HepG2 (cell line): ENCODE data around the gene SCYGR6. TPM values are rescaled to one million over a fixed set of nuclear protein-coding genes. Genes with fewer than 3 reads are reported as not detected.

Experiments
- CENPT ChIP-seq: sonication (generic); formaldehyde crosslinking; IDR thresholded peaks from 2 replicates; pipeline ENCODE4 v1.8.0; 2022; ENCODE audit warnings: low read depth, mild to moderate bottlenecking, moderate library complexity, missing genetic modification reagents
- DBP ChIP-seq: sonication (generic); formaldehyde crosslinking; IDR thresholded peaks from 2 replicates; pipeline ENCODE4 v1.4.0; 2020; ENCODE audit warnings: missing genetic modification reagents; ENCODE audit errors: not compliant biosample characterization
- DR1 ChIP-seq: sonication (generic); formaldehyde crosslinking; IDR thresholded peaks from 2 replicates; pipeline ENCODE4 v1.8.0; 2021; ENCODE audit warnings: mild to moderate bottlenecking, missing genetic modification reagents, inconsistent platforms
- GRHL1 ChIP-seq: sonication (generic); formaldehyde crosslinking; conservative IDR thresholded peaks from 2 replicates; pipeline ENCODE4 v1.8.0; 2022; ENCODE audit warnings: missing genetic modification reagents
- HNF4A ChIP-seq: sonication (generic); formaldehyde crosslinking; IDR thresholded peaks from 2 replicates; pipeline ENCODE4 v1.4.0; 2020; ENCODE audit warnings: missing genetic modification reagents
- MEIS2 ChIP-seq: sonication (generic); formaldehyde crosslinking; IDR thresholded peaks from 2 replicates; pipeline ENCODE4 v1.9.0; 2021; ENCODE audit warnings: mild to moderate bottlenecking, missing genetic modification reagents
- PHF20 ChIP-seq: sonication (generic); formaldehyde crosslinking; IDR thresholded peaks from 2 replicates; pipeline ENCODE4 v1.5.0; 2020; ENCODE audit warnings: mild to moderate bottlenecking, missing genetic modification reagents
- SMAD3 ChIP-seq: sonication (generic); formaldehyde crosslinking; IDR thresholded peaks from 2 replicates; pipeline ENCODE4 v1.4.0; 2020; ENCODE audit warnings: missing genetic modification reagents
- TARDBP ChIP-seq: sonication (generic); formaldehyde crosslinking; IDR thresholded peaks from 2 replicates; pipeline ENCODE4 v1.8.0; 2022; ENCODE audit warnings: mild to moderate bottlenecking, missing genetic modification reagents
- TCF12 ChIP-seq, 2 experiments: fragments of 450-650 bp in 1 of 2; sonication (generic) in 1 of 2; formaldehyde crosslinking in 1 of 2; IDR thresholded peaks; 2 replicates each; pipeline versions ENCODE4 v1.6.1 to v1.8.0; 2017 to 2022; ENCODE audit warnings: antibody characterized with exemption in 1 of 2, mild to moderate bottlenecking in 1 of 2, missing genetic modification reagents in 1 of 2, moderate library complexity in 1 of 2
- YEATS2 ChIP-seq: sonication (generic); formaldehyde crosslinking; IDR thresholded peaks from 2 replicates; pipeline ENCODE4 v1.4.0; 2020; ENCODE audit warnings: missing genetic modification reagents, borderline replicate concordance
- ZNF234 ChIP-seq: sonication (generic); formaldehyde crosslinking; conservative IDR thresholded peaks from 2 replicates; pipeline ENCODE4 v1.5.1; 2020; ENCODE audit warnings: mild to moderate bottlenecking, missing genetic modification reagents
- ZNF24 ChIP-seq: fragments of 450-650 bp; IDR thresholded peaks from 2 replicates; pipeline ENCODE4 v1.6.1; 2017; ENCODE audit warnings: antibody characterized with exemption, mild to moderate bottlenecking
- ZNF333 ChIP-seq: sonication (generic); formaldehyde crosslinking; IDR thresholded peaks from 2 replicates; pipeline ENCODE4 v1.4.0; 2020; ENCODE audit warnings: mild to moderate bottlenecking, missing genetic modification reagents, borderline replicate concordance
- ZNF451 ChIP-seq: sonication (generic); formaldehyde crosslinking; IDR thresholded peaks from 2 replicates; pipeline ENCODE4 v1.5.0; 2020; ENCODE audit warnings: mild to moderate bottlenecking, missing genetic modification reagents
- ZNF777 ChIP-seq: sonication (generic); formaldehyde crosslinking; IDR thresholded peaks from 2 replicates; pipeline ENCODE4 v1.4.0; 2020; ENCODE audit warnings: missing genetic modification reagents
- ZNF891 ChIP-seq: sonication (generic); formaldehyde crosslinking; IDR thresholded peaks from 2 replicates; pipeline ENCODE4 v1.5.0; 2020; ENCODE audit warnings: mild to moderate bottlenecking, missing genetic modification reagents
- polyA plus RNA-seq, 8 experiments: library from polyadenylated mRNA; depleted of rRNA in 3 of 8; stranded (reverse) in 7 of 8; unstranded in 1 of 8; fragments of >200 nt; fragmentation: Illumina TruSeq in 4 of 8; extraction: Trizol in 4 of 8; gene quantifications; 2 replicates each; pipeline versions ENCODE4 v1.2.1 to v1.2.3, GENCODE V29; 2011 to 2016; ENCODE audit warnings: low read depth in 4 of 8, missing spikeins in 1 of 8, mixed read lengths in 1 of 8; ENCODE audit not compliant: insufficient read depth in 1 of 8
- total RNA-seq, 5 experiments: library from RNA; depleted of rRNA; stranded (reverse); fragments of >200 nt; fragmentation: Illumina TruSeq; extraction: Trizol; gene quantifications; 2 replicates each; pipeline ENCODE4 v1.2.3, GENCODE V29; 2016; ENCODE audit warnings: low read depth in 1 of 5
- TF ChIP-seq, protein P1 (sequence below): sonication (generic); formaldehyde crosslinking; IDR thresholded peaks from 2 replicates; pipeline ENCODE4 v1.4.0; 2020; ENCODE audit warnings: missing genetic modification reagents
- TF ChIP-seq, protein P2 (sequence below): IDR thresholded peaks from 2 replicates; pipeline ENCODE4 v1.6.1; 2016; ENCODE audit warnings: missing genetic modification reagents, missing compliant biosample characterization
- TF ChIP-seq, protein P3 (sequence below): sonication (generic); formaldehyde crosslinking; IDR thresholded peaks from 2 replicates; pipeline ENCODE4 v1.8.1; 2023; ENCODE audit warnings: mild to moderate bottlenecking, missing genetic modification reagents, borderline replicate concordance
- TF ChIP-seq, protein P4 (sequence below): sonication (generic); formaldehyde crosslinking; IDR thresholded peaks from 2 replicates; pipeline ENCODE4 v1.4.0; 2020; ENCODE audit warnings: missing genetic modification reagents

Gene SCYGR6
- total and polyA plus RNA-seq, 2 of the 13 experiments (the other 11 are each of a cell fraction or from before 2014, with no cell fraction given): not detected

- TF ChIP-seq ZNF451: no peak
- TF ChIP-seq, protein P1, sequence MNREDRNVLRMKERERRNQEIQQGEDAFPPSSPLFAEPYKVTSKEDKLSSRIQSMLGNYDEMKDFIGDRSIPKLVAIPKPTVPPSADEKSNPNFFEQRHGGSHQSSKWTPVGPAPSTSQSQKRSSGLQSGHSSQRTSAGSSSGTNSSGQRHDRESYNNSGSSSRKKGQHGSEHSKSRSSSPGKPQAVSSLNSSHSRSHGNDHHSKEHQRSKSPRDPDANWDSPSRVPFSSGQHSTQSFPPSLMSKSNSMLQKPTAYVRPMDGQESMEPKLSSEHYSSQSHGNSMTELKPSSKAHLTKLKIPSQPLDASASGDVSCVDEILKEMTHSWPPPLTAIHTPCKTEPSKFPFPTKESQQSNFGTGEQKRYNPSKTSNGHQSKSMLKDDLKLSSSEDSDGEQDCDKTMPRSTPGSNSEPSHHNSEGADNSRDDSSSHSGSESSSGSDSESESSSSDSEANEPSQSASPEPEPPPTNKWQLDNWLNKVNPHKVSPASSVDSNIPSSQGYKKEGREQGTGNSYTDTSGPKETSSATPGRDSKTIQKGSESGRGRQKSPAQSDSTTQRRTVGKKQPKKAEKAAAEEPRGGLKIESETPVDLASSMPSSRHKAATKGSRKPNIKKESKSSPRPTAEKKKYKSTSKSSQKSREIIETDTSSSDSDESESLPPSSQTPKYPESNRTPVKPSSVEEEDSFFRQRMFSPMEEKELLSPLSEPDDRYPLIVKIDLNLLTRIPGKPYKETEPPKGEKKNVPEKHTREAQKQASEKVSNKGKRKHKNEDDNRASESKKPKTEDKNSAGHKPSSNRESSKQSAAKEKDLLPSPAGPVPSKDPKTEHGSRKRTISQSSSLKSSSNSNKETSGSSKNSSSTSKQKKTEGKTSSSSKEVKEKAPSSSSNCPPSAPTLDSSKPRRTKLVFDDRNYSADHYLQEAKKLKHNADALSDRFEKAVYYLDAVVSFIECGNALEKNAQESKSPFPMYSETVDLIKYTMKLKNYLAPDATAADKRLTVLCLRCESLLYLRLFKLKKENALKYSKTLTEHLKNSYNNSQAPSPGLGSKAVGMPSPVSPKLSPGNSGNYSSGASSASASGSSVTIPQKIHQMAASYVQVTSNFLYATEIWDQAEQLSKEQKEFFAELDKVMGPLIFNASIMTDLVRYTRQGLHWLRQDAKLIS (CRISPR knock-in tag): no peak
- peak; percentile 80 for TF ChIP-seq ZNF891
- TF ChIP-seq, protein P2, sequence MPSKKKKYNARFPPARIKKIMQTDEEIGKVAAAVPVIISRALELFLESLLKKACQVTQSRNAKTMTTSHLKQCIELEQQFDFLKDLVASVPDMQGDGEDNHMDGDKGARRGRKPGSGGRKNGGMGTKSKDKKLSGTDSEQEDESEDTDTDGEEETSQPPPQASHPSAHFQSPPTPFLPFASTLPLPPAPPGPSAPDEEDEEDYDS: peak; percentile 68
- no peak for TF ChIP-seq GRHL1 (CRISPR knock-in tag)
- TF ChIP-seq YEATS2 (CRISPR knock-in tag): no peak
- 0 out of 2 replicates have a peak, but pooled peaks have one; percentile 42 for TF ChIP-seq ZNF333
- no peak for TF ChIP-seq TCF12 (IDR thresholded peaks at IDR 0.05)
- no peak for TF ChIP-seq TCF12 (CRISPR knock-in tag; IDR thresholded peaks at IDR 0.05)
- no peak for TF ChIP-seq TARDBP (CRISPR knock-in tag)
- no peak for TF ChIP-seq CENPT (CRISPR knock-in tag)
- TF ChIP-seq ZNF777: peak; percentile 51; the same call in 1 of the 2 replicates
- TF ChIP-seq ZNF24: no peak
- no peak for TF ChIP-seq DBP (CRISPR knock-in tag)
- TF ChIP-seq, protein P3, sequence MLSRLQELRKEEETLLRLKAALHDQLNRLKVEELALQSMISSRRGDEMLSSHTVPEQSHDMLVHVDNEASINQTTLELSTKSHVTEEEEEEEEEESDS (CRISPR knock-in tag): peak; percentile 71; the same call in 1 of the 2 replicates
- TF ChIP-seq HNF4A (CRISPR knock-in tag): no peak
- TF ChIP-seq MEIS2 (CRISPR knock-in tag): no peak
- TF ChIP-seq, protein P4, sequence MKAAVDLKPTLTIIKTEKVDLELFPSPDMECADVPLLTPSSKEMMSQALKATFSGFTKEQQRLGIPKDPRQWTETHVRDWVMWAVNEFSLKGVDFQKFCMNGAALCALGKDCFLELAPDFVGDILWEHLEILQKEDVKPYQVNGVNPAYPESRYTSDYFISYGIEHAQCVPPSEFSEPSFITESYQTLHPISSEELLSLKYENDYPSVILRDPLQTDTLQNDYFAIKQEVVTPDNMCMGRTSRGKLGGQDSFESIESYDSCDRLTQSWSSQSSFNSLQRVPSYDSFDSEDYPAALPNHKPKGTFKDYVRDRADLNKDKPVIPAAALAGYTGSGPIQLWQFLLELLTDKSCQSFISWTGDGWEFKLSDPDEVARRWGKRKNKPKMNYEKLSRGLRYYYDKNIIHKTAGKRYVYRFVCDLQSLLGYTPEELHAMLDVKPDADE (CRISPR knock-in tag): no peak
- TF ChIP-seq DR1 (CRISPR knock-in tag): no peak
- TF ChIP-seq SMAD3: no peak
- peak; percentile 63 for TF ChIP-seq PHF20 (CRISPR knock-in tag)
- TF ChIP-seq ZNF234 (CRISPR knock-in tag): no peak
Measured at GRCh38 chr2:227717687-227718567, 6.6 kb downstream of the SCYGR6 start, which contains the start of gene SLC19A3 (continued).
